Measurements from ENCODE around the gene SLAMF7.
"Not testable (repeated sequence)": the region's sequence is repeated elsewhere in the genome, so short reads cannot be mapped to it uniquely, and the experiment has no call there.

GRCh38 chr1:160714034-160714648 is 24.9 kb upstream of the SLAMF7 start:
- not testable (repeated sequence) for TF ChIP-seq POLR2A (IDR thresholded peaks at IDR 0.05; ENCODE audit: control extremely low read depth in 1 of 2, low read depth in 2 of 2, low read length in 2 of 2); GABPA (IDR thresholded peaks at IDR 0.05; ENCODE audit: borderline replicate concordance, insufficient read depth, low read length); SAP30 (IDR thresholded peaks at IDR 0.05; ENCODE audit: insufficient read depth, insufficient replicate concordance, low read length); CTCF (IDR thresholded peaks at IDR 0.05; ENCODE audit: control extremely low read depth in 1 of 3, insufficient read depth in 1 of 3, low read depth in 1 of 3, low read length in 3 of 3); EP300 (IDR thresholded peaks at IDR 0.05; ENCODE audit: borderline replicate concordance in 1 of 2, low read depth in 2 of 2, low read length in 2 of 2); CREB1 (IDR thresholded peaks at IDR 0.05); MAFK (IDR thresholded peaks at IDR 0.05; ENCODE audit: low read depth, low read length); CBX8 (IDR thresholded peaks at IDR 0.05; ENCODE audit: borderline replicate concordance, low read depth, low read length)

Data from H1 (cell line).